WTC11 (cell line): ENCODE data around the gene TMEM223. TPM values are rescaled to one million over a fixed set of nuclear protein-coding genes. Genes with fewer than 3 reads are reported as not detected.

Experiments used
- ATAC-seq: fragments of 200-7000 bp; cut with Tn5 transposase; 2 replicates; pipeline ENCODE4 v1.10.0; 2021; ENCODE audit warnings: mild to moderate bottlenecking, moderate library complexity
- CTCF ChIA-PET: fragments of 300-600 bp; sonication (Branson Sonifier 250); formaldehyde crosslinking; loops from one replicate; lab custom pipeline; 2021; ENCODE audit warnings: antibody characterized with exemption; lab: Charles Lee
- POLR2A ChIA-PET: fragments of 350-600 bp; sonication (Branson Sonifier 250); formaldehyde crosslinking; loops from one replicate; lab custom pipeline; 2021; ENCODE audit warnings: antibody characterized with exemption; lab: Charles Lee
- DNase-seq: peaks from one replicate; pipeline ENCODE4 v3.0.0; 2021; ENCODE audit warnings: low spot score
- H3K27ac Mint-ChIP-seq: 2 replicates; pipeline ENCODE4 v1.8.0; 2021; ENCODE audit warnings: mixed read lengths
- H3K27me3 Mint-ChIP-seq: 2 replicates; pipeline ENCODE4 v1.8.0; 2021; ENCODE audit warnings: low read depth, mild to moderate bottlenecking, moderate library complexity, mixed read lengths
- H3K36me3 Mint-ChIP-seq: 2 replicates; pipeline ENCODE4 v1.8.0; 2021; ENCODE audit warnings: mixed read lengths
- H3K4me1 Mint-ChIP-seq: 2 replicates; pipeline ENCODE4 v1.8.0; 2022; ENCODE audit warnings: mixed read lengths
- H3K4me3 Mint-ChIP-seq: 2 replicates; pipeline ENCODE4 v1.8.0; 2021; ENCODE audit warnings: mild to moderate bottlenecking, moderate library complexity, mixed read lengths
- H3K9me3 Mint-ChIP-seq: 2 replicates; pipeline ENCODE4 v1.8.0; 2021; ENCODE audit warnings: mixed read lengths
- CDX4 ChIP-seq: fragments of 250-450 bp; sonication (Bioruptor Pico); IDR thresholded peaks from 2 replicates; pipeline ENCODE4 v1.9.0; 2021; ENCODE audit warnings: moderate library complexity, mild to moderate bottlenecking, inconsistent platforms, borderline replicate concordance
- CREM ChIP-seq: sonication (generic); formaldehyde crosslinking; IDR thresholded peaks from 2 replicates; pipeline ENCODE4 v1.8.1; 2022; ENCODE audit warnings: mild to moderate bottlenecking, missing genetic modification reagents, moderate library complexity
- FOXK1 ChIP-seq: sonication (generic); formaldehyde crosslinking; IDR thresholded peaks from 2 replicates; pipeline ENCODE4 v1.8.0; 2022; ENCODE audit warnings: mild to moderate bottlenecking, moderate library complexity, missing genetic modification reagents
- IRF2 ChIP-seq: sonication (generic); formaldehyde crosslinking; IDR thresholded peaks from 2 replicates; pipeline ENCODE4 v1.8.0; 2022; ENCODE audit warnings: low read depth, missing genetic modification reagents, borderline replicate concordance
- MYBL2 ChIP-seq: sonication (generic); formaldehyde crosslinking; IDR thresholded peaks from 2 replicates; pipeline ENCODE4 v1.8.1; 2023; ENCODE audit warnings: mild to moderate bottlenecking, moderate library complexity, missing genetic modification reagents
- NFYB ChIP-seq: sonication (generic); formaldehyde crosslinking; conservative IDR thresholded peaks from 2 replicates; pipeline ENCODE4 v1.8.0; 2022; ENCODE audit warnings: low read depth, missing genetic modification reagents
- RORB ChIP-seq: fragments of 250-450 bp; sonication (Bioruptor Pico); IDR thresholded peaks from 2 replicates; pipeline ENCODE4 v1.9.0; 2021; ENCODE audit warnings: mild to moderate bottlenecking
- SP1 ChIP-seq: sonication (generic); formaldehyde crosslinking; conservative IDR thresholded peaks from 2 replicates; pipeline ENCODE4 v1.8.1; 2022; ENCODE audit warnings: missing genetic modification reagents
- ZNF317 ChIP-seq: sonication (generic); formaldehyde crosslinking; IDR thresholded peaks from 2 replicates; pipeline ENCODE4 v1.8.1; 2023; ENCODE audit warnings: low read depth, mild to moderate bottlenecking, moderate library complexity, missing genetic modification reagents, borderline replicate concordance
- total RNA-seq: library from RNA; stranded (reverse); gene quantifications from 3 replicates; pipeline ENCODE4 v1.2.3, GENCODE V29; 2021
- TF ChIP-seq, protein P1 (sequence below): sonication (generic); formaldehyde crosslinking; IDR thresholded peaks from 2 replicates; pipeline ENCODE4 v1.8.0; 2022; ENCODE audit warnings: mild to moderate bottlenecking, missing genetic modification reagents
- TF ChIP-seq, protein P2 (sequence below): fragments of 250-450 bp; sonication (Bioruptor Pico); IDR thresholded peaks from 2 replicates; pipeline ENCODE4 v1.9.0; 2021; ENCODE audit warnings: mild to moderate bottlenecking
- TF ChIP-seq, protein P3 (sequence below): sonication (generic); formaldehyde crosslinking; IDR thresholded peaks from 2 replicates; pipeline ENCODE4 v1.8.0; 2022; ENCODE audit warnings: mild to moderate bottlenecking, missing genetic modification reagents
- TF ChIP-seq, protein P4 (sequence below): sonication (generic); formaldehyde crosslinking; IDR thresholded peaks from 2 replicates; pipeline ENCODE4 v1.8.1; 2022; ENCODE audit warnings: mild to moderate bottlenecking, moderate library complexity, missing genetic modification reagents
- TF ChIP-seq, protein P5 (sequence below): sonication (generic); formaldehyde crosslinking; IDR thresholded peaks from 2 replicates; pipeline ENCODE4 v1.8.1; 2023; ENCODE audit warnings: mild to moderate bottlenecking, missing genetic modification reagents, moderate library complexity

TMEM223 gene
- total RNA-seq, 1 experiment from 2014 or later = 26.4 TPM

- Mint-ChIP-seq H3K27ac (peak within 1 kb of the TSS; percentile 100), H3K4me3 (peak within 1 kb of the TSS; percentile 100), H3K36me3 (peaks cover 36% of the 10 kb centered on the region), H3K27me3 (no peaks in the 10 kb centered on the region), H3K9me3 (no peaks in the 10 kb centered on the region), H3K4me1 (peaks cover 19% of the 10 kb centered on the region)
- no peak for TF ChIP-seq RORB (CRISPR knock-in tag)
- TF ChIP-seq, protein P1, sequence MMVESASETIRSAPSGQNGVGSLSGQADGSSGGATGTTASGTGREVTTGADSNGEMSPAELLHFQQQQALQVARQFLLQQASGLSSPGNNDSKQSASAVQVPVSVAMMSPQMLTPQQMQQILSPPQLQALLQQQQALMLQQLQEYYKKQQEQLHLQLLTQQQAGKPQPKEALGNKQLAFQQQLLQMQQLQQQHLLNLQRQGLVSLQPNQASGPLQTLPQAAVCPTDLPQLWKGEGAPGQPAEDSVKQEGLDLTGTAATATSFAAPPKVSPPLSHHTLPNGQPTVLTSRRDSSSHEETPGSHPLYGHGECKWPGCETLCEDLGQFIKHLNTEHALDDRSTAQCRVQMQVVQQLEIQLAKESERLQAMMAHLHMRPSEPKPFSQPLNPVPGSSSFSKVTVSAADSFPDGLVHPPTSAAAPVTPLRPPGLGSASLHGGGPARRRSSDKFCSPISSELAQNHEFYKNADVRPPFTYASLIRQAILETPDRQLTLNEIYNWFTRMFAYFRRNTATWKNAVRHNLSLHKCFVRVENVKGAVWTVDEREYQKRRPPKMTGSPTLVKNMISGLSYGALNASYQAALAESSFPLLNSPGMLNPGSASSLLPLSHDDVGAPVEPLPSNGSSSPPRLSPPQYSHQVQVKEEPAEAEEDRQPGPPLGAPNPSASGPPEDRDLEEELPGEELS (CRISPR knock-in tag) = peak; percentile 6; the same call in 1 of the 2 replicates
- CTCF ChIA-PET = interaction anchor here (0.6 to 2.4 kb wide), 16 partner anchors 8 to 290 kb away, joined by 3 to 22 read pairs (median 4); partner anchors contain the start of genes HNRNPUL2, TAF6L and TMEM179B
- peak; percentile 1 for ATAC-seq
- DNase-seq = no peak
- POLR2A ChIA-PET = interaction anchor here (0.5 to 2.4 kb wide), 24 partner anchors 9 to 316 kb away, joined by 3 to 35 read pairs (median 5); partner anchors contain the start of genes BSCL2, C11orf98, CSKMT and GNG3
Measured at GRCh38 chr11:62832336-62833234, 40.8 kb upstream of the TMEM223 start, which contains the start of gene TEX54. Gene TEX54, minus strand, starts transcription at chr11:62832841.

- H3K36me3 Mint-ChIP-seq = peaks cover 40% of the 10 kb centered on the region
- peak; percentile 91 for ATAC-seq
- peak; percentile 100 for DNase-seq
Measured at GRCh38 chr11:62831520-62832335, 39.9 kb upstream of the TMEM223 start, which contains the start of gene STX5. Gene STX5, minus strand, starts transcription at chr11:62832051. Its CDS starts 808 bp downstream, at chr11:62831243.

More at GRCh38 chr11:62831520-62832335, 39.9 kb upstream of the TMEM223 start, which contains the start of gene STX5:
- H3K4me3 Mint-ChIP-seq = peak within 1 kb of the TSS; percentile 100
- no peaks in the 10 kb centered on the region for H3K27me3 Mint-ChIP-seq
- ChIA-PET CTCF (interaction anchor here (0.6 to 2.4 kb wide), 21 partner anchors 9 to 850 kb away, joined by 3 to 22 read pairs (median 4); partner anchors contain the start of genes C11orf98, HNRNPUL2, TAF6L and TMEM179B), POLR2A (interaction anchor here (0.5 to 2.4 kb wide), 36 partner anchors 9 to 1719 kb away, joined by 3 to 35 read pairs (median 4); partner anchors contain the start of genes BSCL2, C11orf98, CSKMT and GNG3)
- no peaks in the 10 kb centered on the region for H3K9me3 Mint-ChIP-seq
- TF ChIP-seq CDX4 (CRISPR knock-in tag) (no peak), IRF2 (CRISPR knock-in tag) (no peak), MYBL2 (CRISPR knock-in tag) (peak; percentile 57; the same call in 1 of the 2 replicates), SP1 (peak; percentile 77), ZNF317 (peak; percentile 15; the same call in 1 of the 2 replicates), NFYB (CRISPR knock-in tag) (peak; percentile 85), FOXK1 (CRISPR knock-in tag) (peak; percentile 95), CREM (CRISPR knock-in tag) (peak; percentile 52)
- TF ChIP-seq, protein P2, sequence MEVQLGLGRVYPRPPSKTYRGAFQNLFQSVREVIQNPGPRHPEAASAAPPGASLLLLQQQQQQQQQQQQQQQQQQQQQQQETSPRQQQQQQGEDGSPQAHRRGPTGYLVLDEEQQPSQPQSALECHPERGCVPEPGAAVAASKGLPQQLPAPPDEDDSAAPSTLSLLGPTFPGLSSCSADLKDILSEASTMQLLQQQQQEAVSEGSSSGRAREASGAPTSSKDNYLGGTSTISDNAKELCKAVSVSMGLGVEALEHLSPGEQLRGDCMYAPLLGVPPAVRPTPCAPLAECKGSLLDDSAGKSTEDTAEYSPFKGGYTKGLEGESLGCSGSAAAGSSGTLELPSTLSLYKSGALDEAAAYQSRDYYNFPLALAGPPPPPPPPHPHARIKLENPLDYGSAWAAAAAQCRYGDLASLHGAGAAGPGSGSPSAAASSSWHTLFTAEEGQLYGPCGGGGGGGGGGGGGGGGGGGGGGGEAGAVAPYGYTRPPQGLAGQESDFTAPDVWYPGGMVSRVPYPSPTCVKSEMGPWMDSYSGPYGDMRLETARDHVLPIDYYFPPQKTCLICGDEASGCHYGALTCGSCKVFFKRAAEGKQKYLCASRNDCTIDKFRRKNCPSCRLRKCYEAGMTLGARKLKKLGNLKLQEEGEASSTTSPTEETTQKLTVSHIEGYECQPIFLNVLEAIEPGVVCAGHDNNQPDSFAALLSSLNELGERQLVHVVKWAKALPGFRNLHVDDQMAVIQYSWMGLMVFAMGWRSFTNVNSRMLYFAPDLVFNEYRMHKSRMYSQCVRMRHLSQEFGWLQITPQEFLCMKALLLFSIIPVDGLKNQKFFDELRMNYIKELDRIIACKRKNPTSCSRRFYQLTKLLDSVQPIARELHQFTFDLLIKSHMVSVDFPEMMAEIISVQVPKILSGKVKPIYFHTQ (CRISPR knock-in tag) = no peak
- TF ChIP-seq, protein P1 (CRISPR knock-in tag) = 0 out of 2 replicates have a peak, but pooled peaks have one; percentile 4
- TF ChIP-seq, protein P3, sequence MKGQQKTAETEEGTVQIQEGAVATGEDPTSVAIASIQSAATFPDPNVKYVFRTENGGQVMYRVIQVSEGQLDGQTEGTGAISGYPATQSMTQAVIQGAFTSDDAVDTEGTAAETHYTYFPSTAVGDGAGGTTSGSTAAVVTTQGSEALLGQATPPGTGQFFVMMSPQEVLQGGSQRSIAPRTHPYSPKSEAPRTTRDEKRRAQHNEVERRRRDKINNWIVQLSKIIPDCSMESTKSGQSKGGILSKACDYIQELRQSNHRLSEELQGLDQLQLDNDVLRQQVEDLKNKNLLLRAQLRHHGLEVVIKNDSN = peak; percentile 81; the same call in 1 of the 2 replicates
- TF ChIP-seq, protein P4, sequence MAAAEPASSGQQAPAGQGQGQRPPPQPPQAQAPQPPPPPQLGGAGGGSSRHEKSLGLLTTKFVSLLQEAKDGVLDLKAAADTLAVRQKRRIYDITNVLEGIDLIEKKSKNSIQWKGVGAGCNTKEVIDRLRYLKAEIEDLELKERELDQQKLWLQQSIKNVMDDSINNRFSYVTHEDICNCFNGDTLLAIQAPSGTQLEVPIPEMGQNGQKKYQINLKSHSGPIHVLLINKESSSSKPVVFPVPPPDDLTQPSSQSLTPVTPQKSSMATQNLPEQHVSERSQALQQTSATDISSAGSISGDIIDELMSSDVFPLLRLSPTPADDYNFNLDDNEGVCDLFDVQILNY (CRISPR knock-in tag) = peak; percentile 67
- TF ChIP-seq, protein P5, sequence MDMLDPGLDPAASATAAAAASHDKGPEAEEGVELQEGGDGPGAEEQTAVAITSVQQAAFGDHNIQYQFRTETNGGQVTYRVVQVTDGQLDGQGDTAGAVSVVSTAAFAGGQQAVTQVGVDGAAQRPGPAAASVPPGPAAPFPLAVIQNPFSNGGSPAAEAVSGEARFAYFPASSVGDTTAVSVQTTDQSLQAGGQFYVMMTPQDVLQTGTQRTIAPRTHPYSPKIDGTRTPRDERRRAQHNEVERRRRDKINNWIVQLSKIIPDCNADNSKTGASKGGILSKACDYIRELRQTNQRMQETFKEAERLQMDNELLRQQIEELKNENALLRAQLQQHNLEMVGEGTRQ (CRISPR knock-in tag) = peak; percentile 61; the same call in 1 of the 2 replicates
- H3K4me1 Mint-ChIP-seq = peaks cover 16% of the 10 kb centered on the region
- peak within 1 kb of the TSS; percentile 100 for H3K27ac Mint-ChIP-seq
